SK-N-SH treated with all-trans-retinoic acid at 6 μM for 48 hours (cell line): ENCODE measurements around the gene HOXA13.

Experiments
- ARNTL ChIP-seq: fragments of 450-650 bp; formaldehyde crosslinking; IDR thresholded peaks from 2 replicates; pipeline ENCODE4 v1.5.0; 2020; ENCODE audit warnings: low read depth, mild to moderate bottlenecking, moderate library complexity, borderline replicate concordance
- CREB5 ChIP-seq: fragments of 250-450 bp; sonication (Bioruptor Pico); IDR thresholded peaks from 2 replicates; pipeline ENCODE4 v1.5.1; 2020; ENCODE audit warnings: low read depth, mild to moderate bottlenecking, moderate library complexity
- CSDC2 ChIP-seq: fragments of 250-450 bp; sonication (Bioruptor Pico); IDR thresholded peaks from 2 replicates; pipeline ENCODE4 v1.5.0; 2020; ENCODE audit warnings: mild to moderate bottlenecking, moderate library complexity
- CSRNP3 ChIP-seq: fragments of 250-450 bp; sonication (Bioruptor Pico); IDR thresholded peaks from 2 replicates; pipeline ENCODE4 v1.5.1; 2021; ENCODE audit warnings: mild to moderate bottlenecking, moderate library complexity

GRCh38 chr7:27152816-27153442 is 47.0 kb downstream of the HOXA13 start:
- TF ChIP-seq ARNTL (CRISPR knock-in tag) (no peak), CSDC2 (no peak), CREB5 (no peak), CSRNP3 (no peak)
